IMR-90 (cell line): ENCODE results near the gene SLC9A7. TPM values are rescaled to one million over a fixed set of nuclear protein-coding genes. Genes with fewer than 3 reads are reported as not detected.
"Not testable (repeated sequence)": the region's sequence is repeated elsewhere in the genome, so short reads cannot be mapped to it uniquely, and the experiment has no call there.

Experiments
- ATAC-seq: fragments of 200-7000 bp; cut with Tn5 transposase; 2 replicates; pipeline ENCODE4 v1.9.1; 2020; ENCODE audit warnings: low read depth, mild to moderate bottlenecking, moderate library complexity
- BruUV-seq: library from RNA; stranded (reverse); fragments of 400-500 nt; replicated peaks from 2 replicates; lab custom pipeline; 2021; lab: Mats Ljungman, UMichigan
- CTCF ChIA-PET: fragments of 300-600 bp; formaldehyde crosslinking; extraction: SDS; loops from one replicate; lab custom pipeline; 2021; ENCODE audit warnings: antibody characterized with exemption; lab: Yijun Ruan, JAX
- POLR2A ChIA-PET: fragments of 300-600 bp; sonication (Branson Sonifier 250); formaldehyde crosslinking; loops from one replicate; lab custom pipeline; 2022; ENCODE audit warnings: antibody characterized with exemption; ENCODE audit not compliant: unreplicated experiment; lab: Charles Lee
- DNase-seq: peaks from one replicate; pipeline ENCODE4 v3.0.0; 2013
- H2AFZ ChIP-seq: replicated peaks from 2 replicates; pipeline ENCODE3; 2013; ENCODE audit warnings: low read length, mild to moderate bottlenecking; ENCODE audit not compliant: poor library complexity
- H2AK5ac ChIP-seq: 2 replicates; pipeline ENCODE4 v1.6.1; 2013; ENCODE audit warnings: low read depth, low read length, inconsistent platforms
- H2AK9ac ChIP-seq: replicated peaks from 2 replicates; pipeline ENCODE3; 2013; ENCODE audit warnings: mild to moderate bottlenecking, low read depth, low read length, moderate library complexity; ENCODE audit not compliant: poor library complexity
- H2BK120ac ChIP-seq: 2 replicates; pipeline ENCODE4 v1.6.1; 2013; ENCODE audit warnings: low read depth, low read length, inconsistent platforms
- H2BK15ac ChIP-seq: 3 replicates; pipeline ENCODE4 v1.6.1; 2013; ENCODE audit warnings: low read depth, low read length, inconsistent platforms
- H2BK20ac ChIP-seq: 2 replicates; pipeline ENCODE4 v1.6.1; 2013; ENCODE audit warnings: low read depth, mild to moderate bottlenecking, inconsistent platforms, low read length, moderate library complexity
- H2BK5ac ChIP-seq: 2 replicates; pipeline ENCODE4 v1.6.1; 2013; ENCODE audit warnings: mild to moderate bottlenecking, low read depth, low read length, inconsistent platforms; ENCODE audit not compliant: poor library complexity, severe bottlenecking
- H3K14ac ChIP-seq: replicated peaks from 2 replicates; pipeline ENCODE4 v1.6.1; 2013; ENCODE audit warnings: low read depth, low read length, inconsistent platforms
- H3K18ac ChIP-seq: 2 replicates; pipeline ENCODE4 v1.6.1; 2013; ENCODE audit warnings: low read depth, low read length, control low read depth
- H3K23ac ChIP-seq: 2 replicates; pipeline ENCODE4 v1.6.1; 2013; ENCODE audit warnings: low read depth, low read length, inconsistent platforms
- H3K27ac ChIP-seq: 2 replicates; pipeline ENCODE4 v1.5.1; 2013; ENCODE audit warnings: mild to moderate bottlenecking, control low read depth, low read length; ENCODE audit not compliant: insufficient read depth
- H3K27me3 ChIP-seq: 2 replicates; pipeline ENCODE4 v1.6.1; 2013; ENCODE audit warnings: low read length; ENCODE audit not compliant: control insufficient read depth, insufficient read depth
- H3K36me3 ChIP-seq: 2 replicates; pipeline ENCODE4 v1.6.1; 2013; ENCODE audit warnings: low read length, mixed read lengths; ENCODE audit not compliant: control insufficient read depth, insufficient read depth
- H3K4ac ChIP-seq: 2 replicates; pipeline ENCODE4 v1.6.1; 2013; ENCODE audit warnings: low read depth, low read length, inconsistent platforms
- H3K4me1 ChIP-seq: 2 replicates; pipeline ENCODE4 v1.6.1; 2013; ENCODE audit warnings: low read length, mixed read lengths; ENCODE audit not compliant: control insufficient read depth, insufficient read depth
- H3K4me2 ChIP-seq: 2 replicates; pipeline ENCODE4 v1.6.1; 2013; ENCODE audit warnings: low read depth, mild to moderate bottlenecking, control low read depth, low read length, moderate library complexity
- H3K4me3 ChIP-seq: 2 replicates; pipeline ENCODE4 v1.5.1; 2013; ENCODE audit warnings: low read depth, mild to moderate bottlenecking, control low read depth, low read length, moderate library complexity; ENCODE audit not compliant: insufficient read depth
- H3K56ac ChIP-seq: 2 replicates; pipeline ENCODE4 v1.6.1; 2013; ENCODE audit warnings: low read length, inconsistent platforms; ENCODE audit not compliant: insufficient read depth; ENCODE audit errors: extremely low read depth
- H3K79me1 ChIP-seq, 2 experiments: 2 replicates each; pipeline ENCODE4 v1.6.1; 2013; ENCODE audit warnings: low read length in 2 of 2, inconsistent platforms in 1 of 2, low read depth in 1 of 2
- H3K9ac ChIP-seq: 2 replicates; pipeline ENCODE4 v1.6.1; 2013; ENCODE audit warnings: low read depth, low read length, control low read depth
- H3K9me1 ChIP-seq: 2 replicates; pipeline ENCODE4 v1.6.1; 2013; ENCODE audit warnings: low read length, inconsistent platforms; ENCODE audit not compliant: insufficient read depth
- H3K9me3 ChIP-seq: 2 replicates; pipeline ENCODE4 v1.6.1; 2013; ENCODE audit warnings: low read length; ENCODE audit not compliant: control insufficient read depth, insufficient read depth
- H4K20me1 ChIP-seq: 2 replicates; pipeline ENCODE4 v1.6.1; 2013; ENCODE audit warnings: low read length, inconsistent platforms; ENCODE audit not compliant: insufficient read depth
- H4K5ac ChIP-seq: 2 replicates; pipeline ENCODE4 v1.6.1; 2013; ENCODE audit warnings: mild to moderate bottlenecking, low read depth, low read length, control low read depth
- H4K8ac ChIP-seq, 2 experiments: 2 replicates each; pipeline ENCODE4 v1.6.1; 2013; ENCODE audit warnings: low read depth in 2 of 2, low read length in 2 of 2, control low read depth in 1 of 2, inconsistent platforms in 1 of 2
- H4K91ac ChIP-seq: 2 replicates; pipeline ENCODE4 v1.6.1; 2013; ENCODE audit warnings: low read depth, low read length, inconsistent platforms; ENCODE audit not compliant: insufficient read depth
- WGBS, 2 experiments: methylation state at CpG; one replicate each; pipeline versions ENCODE4 v1.1.5 to v1.1.7; 2013; ENCODE audit warnings: missing lambda C conversion rate in 2 of 2; ENCODE audit not compliant: insufficient read length in 1 of 2; ENCODE audit errors: extremely low coverage in 2 of 2; 5-methylcytosine and 5-hydroxymethylcytosine counted together
- dilution Hi-C: fragments of 300-500 bp; cut with HindIII; formaldehyde crosslinking; loops from one replicate; pipeline ENCODE4 v1.14.3; 2018; ENCODE audit warnings: low sequenced_read_pairs; ENCODE audit not compliant: unreplicated experiment
- in situ Hi-C: fragments of 300-500 bp; cut with MboI; formaldehyde crosslinking; loops from 3 replicates; pipeline ENCODE4 v1.14.3; 2019; ENCODE audit warnings: low sequenced_read_pairs, inconsistent platforms, mixed read lengths
- intact Hi-C: fragments of 100-400 bp; cut with micrococcal nuclease; formaldehyde crosslinking; loops from 2 replicates; pipeline ENCODE4 v1.10.0; 2022
- polyA plus RNA-seq, 3 experiments: library from polyadenylated mRNA; depleted of rRNA; stranded (reverse); fragments of >200 nt; gene quantifications; 2 replicates each; pipeline ENCODE4 v1.2.3, GENCODE V29; 2012; ENCODE audit warnings: low replicate concordance in 1 of 3
- total RNA-seq: library from RNA; depleted of rRNA; stranded (reverse); fragments of >200 nt; gene quantifications from 2 replicates; pipeline ENCODE4 v1.2.3, GENCODE V29; 2012

Gene SLC9A7
- total and polyA plus RNA-seq, 2 of the 4 experiments (the other 2 are of a cell fraction), result 14.4 to 76.4 TPM

DNA sequence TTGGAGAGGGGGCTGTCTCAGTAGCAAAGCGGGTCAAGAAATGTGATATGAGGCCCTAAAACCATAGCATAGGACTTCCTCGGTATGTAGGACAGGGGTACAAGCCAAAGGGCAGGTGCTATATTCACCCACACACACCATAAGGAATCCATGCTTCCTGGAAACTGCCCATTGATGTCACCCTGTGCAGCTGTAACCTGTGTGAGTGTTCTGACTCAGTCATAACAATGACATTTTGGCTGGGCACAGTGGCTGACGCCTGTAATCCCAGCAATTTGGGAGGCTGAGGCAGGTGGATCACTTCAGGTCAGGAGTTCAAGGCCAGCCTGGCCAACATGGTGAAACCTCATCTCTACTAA is 35.4 kb downstream of the SLC9A7 start:
- H4K91ac ChIP-seq, H3K4me2 ChIP-seq, H3K36me3 ChIP-seq, H3K9me3 ChIP-seq, H2BK15ac ChIP-seq, H2BK5ac ChIP-seq, H2AK9ac ChIP-seq, H3K9ac ChIP-seq, dilution Hi-C loops, H2BK120ac ChIP-seq, ATAC-seq, H3K4ac ChIP-seq, H3K27me3 ChIP-seq, in situ Hi-C loops, POLR2A ChIA-PET, H3K18ac ChIP-seq, H3K23ac ChIP-seq, H4K20me1 ChIP-seq, intact Hi-C loops, H2AK5ac ChIP-seq, H3K14ac ChIP-seq, H3K9me1 ChIP-seq, BruUV-seq, H3K4me1 ChIP-seq, DNase-seq, H3K27ac ChIP-seq, H4K5ac ChIP-seq, H3K4me3 ChIP-seq, H3K56ac ChIP-seq, CTCF ChIA-PET, H2BK20ac ChIP-seq: not testable (repeated sequence)
- peak overlapping the region in 1 of 2 experiments; percentile 9; a peak in 1 of 4 replicates for H4K8ac ChIP-seq
- peak overlapping the region; percentile 48 for H2AFZ ChIP-seq
- no CpG with 5 or more reads among the region's 3 CpGs for WGBS, 2 experiments
- peaks cover 10 to 14% of the 10 kb centered on the region in 2 experiments; a peak in 3 of 4 replicates for H3K79me1 ChIP-seq
